HG02763 (cell line): ENCODE results near the gene FPGT.
"Not testable (repeated sequence)": the region's sequence is repeated elsewhere in the genome, so short reads cannot be mapped to it uniquely, and the experiment has no call there.

Experiments used
- ATAC-seq: cut with Tn5 transposase; IDR thresholded peaks from one replicate; pipeline ENCODE4 v1.9.1; 2021; ENCODE audit warnings: mild to moderate bottlenecking, moderate library complexity; ENCODE audit not compliant: unreplicated experiment

Gene FPGT

DNA sequence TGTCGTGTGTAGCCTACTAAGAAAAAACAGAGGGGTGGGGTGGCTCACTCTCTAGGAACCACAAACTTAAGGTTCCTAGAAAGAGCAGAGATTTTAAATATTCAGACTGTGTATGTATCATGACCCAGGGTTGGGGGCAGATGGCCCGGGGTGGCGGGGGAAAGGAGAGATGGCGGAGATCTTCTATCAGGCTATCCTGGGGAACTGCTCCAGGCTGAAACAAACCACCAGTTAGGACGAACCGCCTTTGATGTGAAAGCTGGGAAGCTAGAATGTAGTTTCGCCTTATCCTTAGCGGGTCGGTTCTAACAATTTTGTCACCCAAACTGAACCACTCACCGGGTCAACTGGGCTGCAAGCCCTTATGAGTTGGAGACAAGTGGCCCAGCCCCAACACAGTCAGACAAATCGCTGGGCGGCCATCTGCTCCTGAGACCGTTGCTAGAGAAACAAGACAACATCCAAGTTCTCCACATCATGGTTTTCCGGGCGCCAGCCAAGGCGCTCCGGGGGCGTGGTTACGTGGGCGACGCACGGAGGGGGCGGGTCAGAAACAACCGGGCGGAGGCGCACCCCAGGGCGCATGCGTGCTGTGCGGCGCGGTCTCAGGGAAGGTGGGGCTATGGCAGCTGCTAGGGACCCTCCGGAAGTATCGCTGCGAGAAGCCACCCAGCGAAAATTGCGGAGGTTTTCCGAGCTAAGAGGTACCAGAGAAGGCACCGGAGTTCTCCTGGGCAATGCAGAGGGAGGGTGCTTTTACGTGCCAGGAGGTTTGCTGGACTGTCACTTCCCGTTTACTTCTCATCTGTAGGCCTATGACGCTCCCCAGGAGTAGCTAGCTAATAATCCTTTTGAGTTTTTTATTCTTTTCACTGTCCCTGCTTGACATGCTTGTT is at the start of gene FPGT, which contains the start of gene LRRIQ3:
Gene FPGT (plus strand): TSS at position 586 of the 896 bp plus-strand sequence. CDS start 37 bp downstream, at position 623.
Gene LRRIQ3 (minus strand): TSS at position 520 of the 896 bp plus-strand sequence. CDS start 14,492 bp downstream, outside the sequence.
- ATAC-seq, result peak; percentile 97

DNA sequence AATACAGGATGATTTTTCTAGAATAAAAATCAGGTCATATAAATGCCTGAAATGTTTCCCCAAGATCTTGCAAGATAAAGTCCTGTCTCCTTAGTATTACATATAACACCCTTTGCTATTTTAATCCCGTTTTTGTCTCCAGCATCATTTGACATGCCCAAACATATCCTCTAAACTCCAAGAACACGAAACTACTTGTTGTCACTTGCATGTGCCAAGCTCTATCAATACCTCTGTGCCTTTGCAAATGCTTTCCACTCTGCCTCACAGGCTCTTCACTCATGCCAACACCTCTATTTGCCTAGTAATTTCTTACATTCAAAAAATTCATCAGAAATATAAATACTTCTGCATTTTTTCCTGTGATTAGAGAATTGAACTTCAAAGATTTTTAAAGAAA is 38.0 kb upstream of the FPGT start:
- ATAC-seq, result no peak

DNA sequence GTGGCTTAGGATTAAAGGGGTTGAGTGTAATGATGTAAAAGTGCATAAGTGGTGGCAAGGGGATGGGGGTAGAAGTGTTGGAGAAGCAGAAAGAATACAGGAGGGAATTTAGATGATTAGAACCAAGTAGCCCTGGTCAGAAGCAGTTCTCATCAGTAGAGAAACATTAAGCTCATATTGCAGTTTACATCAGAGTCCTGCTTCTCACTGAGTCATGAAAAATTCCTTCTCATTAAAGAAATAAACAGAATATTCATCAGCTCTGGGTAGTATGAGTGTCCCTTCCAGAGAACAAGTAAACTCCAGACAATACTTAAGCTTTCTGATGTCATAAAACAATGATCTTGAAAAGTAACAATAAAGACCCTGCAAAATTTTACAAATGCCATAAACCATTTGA is 36.5 kb upstream of the FPGT start:
- ATAC-seq, result no peak

DNA sequence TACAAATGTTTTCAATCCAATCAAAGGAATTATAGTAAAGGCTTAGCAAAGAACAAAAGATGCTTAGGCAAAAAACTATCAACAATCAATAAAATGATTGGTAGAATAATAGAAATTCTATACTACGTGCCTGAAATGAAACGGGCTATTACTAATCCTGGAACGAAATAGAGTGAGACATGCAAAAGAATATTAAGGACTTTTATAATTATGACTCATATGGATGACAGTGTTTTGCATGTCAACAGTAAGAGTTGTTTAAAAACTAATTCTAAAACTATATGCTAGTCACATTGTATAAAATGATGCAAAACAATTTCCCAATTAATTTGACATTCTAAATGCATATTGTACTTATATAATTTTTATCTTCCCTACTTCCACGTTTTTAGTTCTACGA is 35.7 kb upstream of the FPGT start:
- ATAC-seq, result no peak

DNA sequence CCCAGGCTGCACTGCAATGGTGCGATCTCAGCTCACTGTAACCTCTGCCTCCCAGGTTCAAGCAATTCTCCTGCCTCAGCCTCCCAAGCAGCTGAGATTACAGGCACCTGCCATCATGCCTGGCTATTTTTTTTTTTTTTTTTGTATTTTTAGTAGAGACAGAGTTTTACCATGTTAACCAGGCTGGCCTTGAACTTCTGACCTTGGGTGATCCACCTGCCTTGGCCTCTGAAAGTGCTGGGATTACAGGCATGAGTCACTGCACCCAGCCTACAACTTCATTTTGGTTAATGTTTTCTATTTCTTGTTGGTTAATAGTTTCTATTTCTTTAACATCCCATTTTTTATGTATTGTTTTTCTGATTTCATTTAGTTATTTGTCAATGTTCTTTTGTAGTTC is 23.6 kb upstream of the FPGT start:
- not testable (repeated sequence) for ATAC-seq

DNA sequence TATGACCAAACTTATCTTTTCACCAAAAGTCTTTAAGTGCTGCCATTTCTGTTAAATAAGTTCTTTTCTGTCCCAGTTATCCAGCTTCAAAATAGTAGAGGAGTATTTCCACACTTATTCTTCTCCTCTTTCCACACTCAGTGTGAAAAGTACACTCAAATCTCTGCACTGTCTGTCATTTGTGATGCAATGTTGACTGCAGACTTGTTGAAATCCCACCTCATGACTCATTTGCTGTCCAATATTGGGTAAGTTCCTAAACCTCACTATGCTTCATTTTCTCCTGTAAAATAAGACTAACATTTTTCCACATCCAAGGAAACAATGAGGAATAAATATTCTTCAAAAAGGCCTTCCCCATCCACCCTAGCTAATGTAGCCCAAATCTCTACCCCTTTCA is 17.6 kb upstream of the FPGT start:
- no peak for ATAC-seq

DNA sequence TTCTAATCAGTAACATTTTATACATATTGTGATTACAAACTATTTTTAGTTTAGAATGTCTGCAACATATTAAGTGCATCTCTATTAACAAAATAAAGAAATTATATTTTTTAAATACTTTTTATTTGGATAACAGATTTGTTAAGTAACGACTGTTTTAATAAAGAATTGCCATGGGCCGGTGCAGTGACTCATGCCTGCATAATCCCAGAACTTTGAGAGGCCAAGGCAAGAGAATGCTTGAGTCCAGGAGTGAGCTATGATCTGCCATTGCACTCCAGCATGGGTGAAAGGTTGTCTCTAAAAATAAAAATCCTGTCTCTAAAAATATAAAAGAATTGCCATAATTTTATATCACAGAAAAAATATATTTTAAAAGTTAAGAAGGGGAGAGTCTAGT is 4.1 kb upstream of the FPGT start:
- ATAC-seq, result no peak

DNA sequence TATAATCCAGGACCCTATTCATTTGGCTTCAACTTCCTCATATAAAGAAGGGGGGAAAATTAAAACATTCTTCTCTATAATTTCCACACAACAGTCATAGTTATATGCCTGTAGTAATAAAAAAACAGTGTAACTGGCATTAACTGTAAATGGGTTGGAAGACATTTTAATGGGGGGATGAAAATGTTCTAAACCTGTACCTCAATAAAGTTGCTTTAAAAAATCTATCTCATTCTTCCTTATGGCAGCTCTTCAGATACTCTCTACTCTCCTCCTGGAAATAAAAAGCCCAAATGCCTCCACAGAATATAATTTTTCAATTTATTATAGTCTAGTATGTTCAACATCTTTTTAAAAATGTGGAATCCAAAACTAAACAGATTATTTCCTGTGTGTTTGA is 2.7 kb upstream of the FPGT start:
- no peak for ATAC-seq

DNA sequence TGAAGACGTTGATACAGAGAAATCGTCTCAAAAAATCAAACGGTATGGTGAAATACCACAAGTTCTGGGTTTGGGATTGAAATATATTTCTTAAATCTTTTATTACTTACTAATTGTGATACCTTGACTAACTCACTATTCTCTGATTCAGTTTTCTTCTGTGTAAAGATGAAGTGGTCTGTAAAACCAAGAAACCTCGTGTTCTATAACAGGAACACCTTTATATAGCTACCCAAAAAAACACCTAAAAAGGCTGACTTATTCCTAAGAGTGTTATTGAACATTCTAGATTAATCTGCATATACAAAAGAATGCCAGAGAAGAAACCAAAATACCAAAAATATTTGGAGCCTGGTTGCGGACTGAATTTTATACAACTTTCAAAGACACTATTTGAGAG is 787 bp upstream of the FPGT start:
- no peak for ATAC-seq

DNA sequence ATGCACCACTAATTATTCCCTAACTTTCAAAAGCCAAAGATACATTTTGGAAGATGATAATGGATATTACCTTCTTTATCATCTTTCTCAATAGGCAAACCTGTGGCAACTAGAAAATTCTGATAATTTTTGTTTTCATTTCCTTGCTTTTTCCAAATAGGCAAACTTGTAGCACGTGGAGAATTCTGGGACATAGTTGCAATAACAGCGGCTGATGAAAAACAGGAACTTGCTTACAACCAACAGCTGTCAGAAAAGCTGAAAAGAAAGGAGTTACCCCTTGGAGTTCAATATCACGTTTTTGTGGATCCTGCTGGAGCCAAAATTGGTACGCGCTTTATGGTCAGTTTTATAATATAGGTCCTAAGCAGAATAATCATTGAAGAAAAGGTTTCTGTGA is 1.5 kb downstream of the FPGT start:
- ATAC-seq, result no peak

DNA sequence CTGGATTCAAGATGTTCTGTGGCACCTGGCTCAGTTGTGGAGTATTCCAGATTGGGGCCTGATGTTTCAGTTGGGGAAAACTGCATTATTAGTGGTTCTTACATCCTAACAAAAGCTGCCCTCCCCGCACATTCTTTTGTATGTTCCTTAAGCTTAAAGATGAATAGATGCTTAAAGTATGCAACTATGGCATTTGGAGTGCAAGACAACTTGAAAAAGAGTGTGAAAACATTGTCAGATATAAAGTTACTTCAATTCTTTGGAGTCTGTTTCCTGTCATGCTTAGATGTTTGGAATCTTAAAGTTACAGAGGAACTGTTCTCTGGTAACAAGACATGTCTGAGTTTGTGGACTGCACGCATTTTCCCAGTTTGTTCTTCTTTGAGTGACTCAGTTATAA is 7.2 kb downstream of the FPGT start:
- ATAC-seq, result no peak

DNA sequence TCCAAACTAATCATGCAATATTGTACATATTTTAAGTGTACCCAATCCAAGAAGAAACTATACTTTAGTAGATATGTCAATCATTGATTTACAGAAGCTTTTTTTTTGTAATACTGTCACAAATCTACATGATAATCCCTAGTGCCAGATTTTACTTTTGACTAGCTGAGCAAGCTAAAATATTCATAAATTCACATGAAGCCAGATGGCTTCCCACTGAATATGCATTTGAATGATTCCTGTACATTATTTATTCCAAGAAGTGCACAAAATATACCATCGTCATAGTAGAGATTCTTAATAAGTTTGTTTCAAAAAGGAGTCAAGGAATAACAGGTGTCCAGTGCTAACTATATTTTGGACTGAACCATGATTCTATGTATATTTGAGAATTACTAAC is 17.2 kb downstream of the FPGT start:
- no peak for ATAC-seq

DNA sequence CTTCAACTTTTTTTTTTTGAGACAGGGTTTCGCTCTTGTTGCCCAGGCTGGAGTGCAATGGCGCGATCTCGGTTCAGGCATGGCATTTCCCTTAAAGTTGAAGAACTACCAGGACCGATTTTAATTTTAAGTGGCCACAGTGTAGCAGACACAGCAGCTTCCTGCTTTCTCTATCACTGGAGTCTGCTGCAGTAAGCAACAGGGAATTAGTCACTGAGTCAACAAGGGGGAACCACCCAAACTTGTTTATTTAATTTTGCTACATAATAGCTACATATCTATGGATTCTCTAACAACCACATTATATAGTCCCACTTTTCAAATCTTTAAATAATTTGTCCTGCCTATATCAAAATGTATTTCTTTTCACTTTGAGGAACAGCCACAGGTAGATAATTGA is 24.7 kb downstream of the FPGT start:
- ATAC-seq, result no peak

DNA sequence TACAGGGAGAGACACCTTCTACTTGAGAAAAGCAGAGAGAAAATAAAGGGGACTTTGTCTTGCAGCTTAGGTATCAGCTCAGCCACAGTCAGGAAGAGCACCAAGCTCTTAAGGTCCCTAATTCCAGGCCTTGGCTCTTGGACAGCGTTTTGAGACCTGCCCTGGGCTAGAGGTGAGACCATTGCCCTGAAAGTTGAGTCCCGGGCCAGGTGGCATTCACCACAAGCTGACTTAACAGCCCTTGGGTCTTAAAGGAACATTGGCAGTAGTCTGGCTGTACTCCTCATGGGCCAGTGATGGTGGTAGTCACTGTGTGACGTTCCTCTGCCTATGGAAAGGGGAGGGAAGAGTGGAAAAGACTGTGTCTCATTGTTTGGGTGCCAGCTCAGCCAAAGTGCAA is 25.4 kb downstream of the FPGT start:
- no peak for ATAC-seq

DNA sequence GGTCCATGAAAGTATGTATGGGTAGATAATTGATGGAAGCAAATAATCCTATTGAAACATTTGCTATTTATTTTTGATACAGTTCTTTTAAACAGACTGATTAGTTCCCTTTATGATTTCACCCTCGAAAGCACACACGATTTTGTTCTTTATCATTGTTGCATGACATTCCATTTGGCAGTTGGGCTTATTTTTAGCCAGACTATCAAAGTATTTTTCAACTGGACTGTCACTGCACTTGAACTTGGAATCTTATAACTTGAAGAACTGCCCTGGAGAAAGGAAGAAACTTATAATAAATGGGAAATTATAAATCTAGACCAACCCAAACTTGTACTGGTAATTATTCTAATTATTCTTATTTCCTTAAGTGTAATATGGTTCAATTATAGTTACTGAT is 37.1 kb downstream of the FPGT start, which contains the start of gene TNNI3K:
Gene TNNI3K (plus strand): TSS at position 235 of the 400 bp plus-strand sequence. CDS start 65 bp downstream, at position 300.
- no peak for ATAC-seq

DNA sequence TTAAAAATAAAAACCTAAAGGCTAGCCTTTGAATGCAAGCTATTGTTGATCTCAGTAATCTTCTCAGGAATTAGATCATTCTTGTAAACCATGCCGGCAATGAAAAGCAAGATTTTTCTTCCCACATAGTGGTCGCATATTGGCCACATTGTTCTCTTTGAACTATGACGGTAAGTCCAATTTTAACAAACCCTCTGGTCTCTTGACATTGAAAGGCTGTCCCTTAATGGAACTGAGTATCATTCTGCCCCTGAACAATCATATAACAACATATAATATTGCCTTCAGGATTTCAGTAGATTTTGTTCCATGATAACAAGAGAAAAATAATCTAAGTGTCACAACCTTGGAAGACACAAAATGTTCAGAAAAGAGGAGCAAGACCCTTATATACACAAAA is 38.4 kb downstream of the FPGT start:
- ATAC-seq, result no peak

DNA sequence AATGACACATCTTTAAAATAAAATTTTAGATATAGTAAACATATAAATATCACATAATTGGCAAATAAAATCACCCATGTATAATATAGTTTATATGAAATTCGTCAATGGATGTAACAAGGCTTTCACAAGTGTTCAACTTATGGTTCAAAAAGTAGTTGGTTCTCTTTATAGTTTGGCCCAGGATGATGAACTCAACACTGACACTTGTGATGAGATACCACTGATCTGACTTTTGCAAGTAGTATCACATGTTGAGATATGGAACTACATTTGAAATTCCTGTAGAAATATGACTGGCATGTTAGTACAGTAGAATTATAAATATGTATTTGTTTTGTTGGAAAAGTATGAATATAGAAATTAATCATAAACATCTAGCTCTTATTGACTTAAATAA is 39.0 kb downstream of the FPGT start:
- no peak for ATAC-seq

DNA sequence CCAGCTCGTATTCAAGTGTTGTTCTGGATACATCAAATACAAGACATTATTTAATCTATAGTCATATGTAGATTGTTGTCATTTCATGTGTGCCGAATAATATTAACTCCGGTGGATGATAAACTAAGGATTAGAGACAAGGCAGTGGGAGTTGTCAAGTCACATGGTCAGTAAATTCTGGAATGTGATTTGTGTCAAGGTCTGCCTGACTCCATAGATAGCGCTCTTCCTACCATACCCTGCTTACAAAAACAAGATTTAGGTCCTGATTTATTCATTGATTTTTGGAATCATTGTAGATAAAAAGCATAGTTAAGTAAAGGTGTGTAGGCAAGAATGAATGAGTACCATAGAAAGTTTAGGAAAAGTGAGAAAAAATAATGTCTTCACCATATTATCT is 39.7 kb downstream of the FPGT start:
- no peak for ATAC-seq

DNA sequence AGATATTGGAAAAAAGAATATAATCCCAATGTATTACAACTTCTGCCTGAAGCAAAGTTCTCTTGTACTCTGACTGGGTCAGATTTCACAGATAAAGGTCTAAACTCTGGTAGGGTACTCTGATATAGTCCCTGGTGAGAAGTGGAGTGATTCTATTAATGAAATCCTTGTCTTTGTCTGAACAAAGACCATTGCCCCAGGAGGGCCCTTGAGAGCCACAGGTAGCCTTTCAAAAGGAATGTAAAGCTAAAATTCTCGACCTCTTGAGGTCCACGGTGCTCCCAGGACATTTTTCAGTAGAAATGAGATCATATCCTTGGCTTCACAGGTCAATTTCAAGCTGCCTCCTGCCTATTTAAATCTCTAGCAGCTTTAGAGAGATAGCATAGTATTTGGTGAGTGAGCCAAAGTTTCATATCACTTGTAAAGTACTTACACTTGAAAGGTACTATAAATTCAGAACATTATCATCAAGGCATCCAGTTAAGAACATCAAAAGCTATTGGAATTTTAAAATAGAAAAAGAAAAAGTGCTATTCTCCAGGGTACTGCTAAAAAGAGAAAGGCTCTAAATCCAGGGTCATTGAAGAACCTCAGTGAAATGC is 47.2 kb downstream of the FPGT start:
- no peak for ATAC-seq

DNA sequence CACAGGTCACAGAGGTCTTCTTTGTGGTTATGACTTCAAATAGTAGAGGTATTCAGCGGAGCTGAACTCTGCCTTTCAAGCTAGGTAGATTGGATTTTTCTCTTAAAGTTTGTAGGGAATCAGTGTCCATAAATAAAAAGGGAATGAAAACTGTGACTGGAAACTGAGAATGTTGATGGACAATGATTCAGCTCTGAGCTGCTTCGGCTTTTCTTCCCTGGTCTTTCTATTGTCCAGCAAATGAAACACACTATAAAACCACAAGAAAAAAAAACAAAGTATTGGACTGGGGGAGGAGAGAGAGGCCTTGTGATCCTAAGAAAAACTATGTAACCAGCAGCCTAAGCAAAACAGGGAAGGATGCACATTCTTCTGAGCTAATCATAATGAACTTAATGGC is 48.3 kb downstream of the FPGT start:
- no peak for ATAC-seq

DNA sequence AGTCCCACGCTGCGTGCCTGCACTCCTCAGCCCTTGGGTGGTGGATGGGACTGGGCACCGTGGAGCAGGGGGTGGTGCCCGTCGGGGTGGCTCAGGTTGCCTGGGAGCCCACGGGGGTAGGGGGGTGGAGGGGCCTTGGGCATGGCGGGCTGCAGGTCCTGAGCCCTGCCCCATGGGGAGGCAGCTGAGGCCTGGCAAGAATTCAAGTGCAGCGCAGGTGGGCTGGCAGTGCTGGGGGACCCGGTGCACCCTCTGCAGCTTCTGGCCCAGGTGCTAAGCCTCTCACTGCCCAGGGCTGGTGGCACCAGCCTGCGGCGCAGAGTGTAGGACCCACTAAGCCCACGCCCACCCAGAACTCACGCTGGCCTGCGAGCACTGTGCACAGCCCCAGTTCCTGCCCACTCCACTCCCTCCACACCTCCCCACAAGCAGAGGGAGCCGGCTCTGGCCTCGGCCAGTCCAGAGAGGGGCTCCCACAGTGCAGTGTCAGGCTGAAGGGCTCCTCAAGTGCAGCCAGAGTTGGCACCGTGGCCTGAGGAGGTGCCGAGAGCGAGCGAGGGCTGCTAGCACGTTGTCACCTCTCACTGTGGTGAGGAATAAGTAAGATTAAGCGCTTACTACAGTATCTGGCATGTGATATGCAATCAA is 50.0 kb downstream of the FPGT start:
- no peak for ATAC-seq
